ENCODE data around the gene CLASP2. TPM values are rescaled to one million over a fixed set of nuclear protein-coding genes. Genes with fewer than 3 reads are reported as not detected.
"Not testable (repeated sequence)": the region's sequence is repeated elsewhere in the genome, so short reads cannot be mapped to it uniquely, and the experiment has no call there.

The CLASP2 gene
- total and polyA plus RNA-seq, 3 experiments from 2014 or later = 13.7 to 53.8 (median 47.0) TPM

DNA sequence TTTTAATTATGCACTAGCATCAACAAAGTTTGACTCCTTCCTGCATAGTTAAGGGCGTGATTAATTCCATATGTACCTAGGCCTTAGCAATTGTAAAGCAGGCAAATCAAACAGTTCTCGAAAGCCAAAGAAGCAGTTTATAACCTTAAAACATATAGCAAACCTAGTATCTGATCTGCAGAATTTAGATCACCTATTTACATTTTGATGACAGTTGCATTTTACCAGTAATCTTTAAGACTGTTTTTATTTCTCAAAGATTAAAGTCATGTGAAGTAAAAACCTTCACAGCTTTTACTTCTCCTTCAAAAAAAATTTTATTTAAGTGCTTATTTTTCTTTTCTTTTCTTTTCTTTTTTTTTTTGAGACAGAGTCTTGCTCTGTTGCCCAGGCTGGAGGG is 257.0 kb downstream of the CLASP2 start:
- no peak for DNase-seq
- ChIA-PET POLR2A (no interaction called here), CTCF (no interaction called here)
- H3K9me3 Mint-ChIP-seq = peaks cover 17 to 38% (median 33%) of the 10 kb centered on the region in 5 donors
- H3K27me3 ChIP-seq (ENCODE audit: insufficient read depth, low read length, poor library complexity, severe bottlenecking) = no peaks in the 10 kb centered on the region
- no peak overlapping the region for H3K4me3 ChIP-seq (ENCODE audit: low read length)
- H3K27ac ChIP-seq (ENCODE audit: low read depth, low read length) = no peak overlapping the region
- H3K4me3 Mint-ChIP-seq = no peak overlapping the region
- no peaks in the 10 kb centered on the region for H3K27me3 Mint-ChIP-seq
- no peaks in the 10 kb centered on the region for H3K4me1 ChIP-seq (ENCODE audit: insufficient read depth, low read length)
- no peaks in the 10 kb centered on the region for H3K4me1 Mint-ChIP-seq
- no peaks in the 10 kb centered on the region for H3K36me3 ChIP-seq (ENCODE audit: insufficient read depth, low read length)
- H3K9me3 ChIP-seq (ENCODE audit: low read length) = no peaks in the 10 kb centered on the region
- peaks cover 5 to 52% (median 15%) of the 10 kb centered on the region in 3 donors for H3K36me3 Mint-ChIP-seq
- no peak overlapping the region for H3K27ac Mint-ChIP-seq

DNA sequence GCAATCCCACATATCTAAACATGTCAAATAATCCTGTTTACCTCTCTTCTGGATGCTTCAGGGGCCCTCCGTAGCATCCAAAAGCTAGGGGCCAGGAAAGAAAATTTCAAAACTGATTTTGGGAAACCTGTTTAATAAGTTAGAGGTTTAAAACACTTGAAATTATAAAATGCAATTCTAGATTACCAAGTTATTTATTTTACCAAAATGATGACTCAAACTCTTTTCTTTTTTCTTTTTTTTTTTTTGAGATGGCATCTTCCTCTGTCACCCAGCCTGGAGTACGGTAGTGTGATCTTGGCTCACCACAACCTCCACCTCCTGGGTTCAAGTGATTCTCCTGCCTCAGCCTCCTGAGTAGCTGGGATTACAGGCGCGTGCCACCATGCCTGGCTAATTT is 258.5 kb downstream of the CLASP2 start:
- H3K36me3 ChIP-seq (ENCODE audit: insufficient read depth, low read length); H3K4me3 Mint-ChIP-seq; H3K27ac ChIP-seq (ENCODE audit: low read depth, low read length); CTCF ChIA-PET; H3K4me3 ChIP-seq (ENCODE audit: low read length); H3K27me3 ChIP-seq (ENCODE audit: insufficient read depth, low read length, poor library complexity, severe bottlenecking); H3K4me1 Mint-ChIP-seq; H3K9me3 ChIP-seq (ENCODE audit: low read length); H3K27me3 Mint-ChIP-seq; POLR2A ChIA-PET; H3K4me1 ChIP-seq (ENCODE audit: insufficient read depth, low read length); H3K27ac Mint-ChIP-seq; DNase-seq: not testable (repeated sequence)
- Mint-ChIP-seq H3K9me3 (peaks cover 17 to 40% (median 33%) of the 10 kb centered on the region in 5 donors), H3K36me3 (peaks cover 5 to 47% (median 15%) of the 10 kb centered on the region in 3 donors)

DNA sequence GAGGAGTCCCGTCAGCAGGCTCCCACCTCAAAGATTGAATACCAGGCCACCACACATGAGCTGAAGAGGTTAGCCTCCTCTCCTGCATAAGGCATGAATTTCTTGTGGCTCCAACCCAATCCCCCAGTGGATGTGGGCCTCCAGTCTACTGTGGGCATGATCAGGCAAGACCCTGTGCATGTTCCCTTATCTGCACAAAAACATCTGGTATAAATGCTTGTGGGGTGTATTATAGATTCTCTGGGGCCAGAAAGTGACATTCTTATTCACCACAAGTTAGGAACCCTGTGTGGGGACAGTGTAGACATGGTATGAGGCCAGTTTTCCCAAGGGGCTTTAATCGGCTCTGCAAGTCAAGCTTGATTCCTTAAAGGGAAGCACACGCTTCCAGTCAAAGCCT is 259.6 kb downstream of the CLASP2 start:
- Histone ChIP-seq H3K36me3 (ENCODE audit: insufficient read depth, low read length) (no peaks in the 10 kb centered on the region), H3K27ac (ENCODE audit: low read depth, low read length) (no peak overlapping the region), H3K4me3 (ENCODE audit: low read length) (no peak overlapping the region), H3K27me3 (ENCODE audit: insufficient read depth, low read length, poor library complexity, severe bottlenecking) (no peaks in the 10 kb centered on the region), H3K9me3 (ENCODE audit: low read length) (no peaks in the 10 kb centered on the region), H3K4me1 (ENCODE audit: insufficient read depth, low read length) (no peaks in the 10 kb centered on the region)
- H3K36me3 Mint-ChIP-seq = peaks cover 6 to 45% (median 16%) of the 10 kb centered on the region in 3 donors
- H3K27ac Mint-ChIP-seq = no peak overlapping the region
- ChIA-PET POLR2A (no interaction called here), CTCF (interaction anchor here (0.6 kb wide), 1 partner anchor 282 kb away, joined by 4 read pairs; no protein-coding TSS in a partner anchor)
- H3K27me3 Mint-ChIP-seq = no peaks in the 10 kb centered on the region
- H3K4me1 Mint-ChIP-seq = no peaks in the 10 kb centered on the region
- H3K9me3 Mint-ChIP-seq = peaks cover 21 to 42% (median 34%) of the 10 kb centered on the region in 5 donors
- H3K4me3 Mint-ChIP-seq = no peak overlapping the region
- no peak for DNase-seq

- POLR2A ChIA-PET = no interaction called here
- Histone ChIP-seq H3K4me1 (ENCODE audit: insufficient read depth, low read length) (no peaks in the 10 kb centered on the region), H3K9me3 (ENCODE audit: low read length) (no peaks in the 10 kb centered on the region), H3K27ac (ENCODE audit: low read depth, low read length) (no peak overlapping the region), H3K36me3 (ENCODE audit: insufficient read depth, low read length) (no peaks in the 10 kb centered on the region), H3K27me3 (ENCODE audit: insufficient read depth, low read length, poor library complexity, severe bottlenecking) (no peaks in the 10 kb centered on the region), H3K4me3 (ENCODE audit: low read length) (no peak overlapping the region)
- no peak overlapping the region for H3K4me3 Mint-ChIP-seq
- H3K4me1 Mint-ChIP-seq = no peaks in the 10 kb centered on the region
- peaks cover 21 to 39% (median 28%) of the 10 kb centered on the region in 5 donors for H3K9me3 Mint-ChIP-seq
- peaks cover 5 to 39% (median 13%) of the 10 kb centered on the region in 3 donors for H3K36me3 Mint-ChIP-seq
- CTCF ChIA-PET = no interaction called here
- no peak for DNase-seq
- H3K27me3 Mint-ChIP-seq = peaks cover 0 to 3% of the 10 kb centered on the region in 2 donors
- no peak overlapping the region for H3K27ac Mint-ChIP-seq
Observed at GRCh38 chr3:33456756-33457155, 261.3 kb downstream of the CLASP2 start.

GRCh38 chr3:33453331-33453761 is 264.7 kb downstream of the CLASP2 start:
- H3K36me3 Mint-ChIP-seq = peaks cover 1 to 21% (median 3%) of the 10 kb centered on the region in 3 donors
- ChIA-PET POLR2A (no interaction called here), CTCF (no interaction called here)
- Histone ChIP-seq H3K36me3 (ENCODE audit: insufficient read depth, low read length) (no peaks in the 10 kb centered on the region), H3K9me3 (ENCODE audit: low read length) (no peaks in the 10 kb centered on the region), H3K27me3 (ENCODE audit: insufficient read depth, low read length, poor library complexity, severe bottlenecking) (no peaks in the 10 kb centered on the region), H3K4me3 (ENCODE audit: low read length) (no peak overlapping the region), H3K4me1 (ENCODE audit: insufficient read depth, low read length) (no peaks in the 10 kb centered on the region), H3K27ac (ENCODE audit: low read depth, low read length) (no peak overlapping the region)
- H3K9me3 Mint-ChIP-seq = peaks cover 4 to 18% (median 10%) of the 10 kb centered on the region in 5 donors
- H3K27me3 Mint-ChIP-seq = peaks cover 0 to 8% of the 10 kb centered on the region in 2 donors
- no peaks in the 10 kb centered on the region for H3K4me1 Mint-ChIP-seq
- DNase-seq = no peak
- no peak overlapping the region for H3K4me3 Mint-ChIP-seq
- H3K27ac Mint-ChIP-seq = no peak overlapping the region

GRCh38 chr3:33451994-33452393 is 266.1 kb downstream of the CLASP2 start:
- CTCF ChIA-PET = not testable (repeated sequence)

GRCh38 chr3:33447958-33448357 is 270.1 kb downstream of the CLASP2 start:
- CTCF ChIA-PET = no interaction called here

More at GRCh38 chr3:33451994-33452393, 266.1 kb downstream of the CLASP2 start:
- H3K9me3 ChIP-seq (ENCODE audit: low read length); H3K27ac Mint-ChIP-seq; H3K4me1 ChIP-seq (ENCODE audit: insufficient read depth, low read length); H3K4me3 Mint-ChIP-seq; H3K36me3 ChIP-seq (ENCODE audit: insufficient read depth, low read length); DNase-seq; H3K27ac ChIP-seq (ENCODE audit: low read depth, low read length); H3K27me3 Mint-ChIP-seq; H3K27me3 ChIP-seq (ENCODE audit: insufficient read depth, low read length, poor library complexity, severe bottlenecking); H3K4me3 ChIP-seq (ENCODE audit: low read length); POLR2A ChIA-PET: not testable (repeated sequence)
- Mint-ChIP-seq H3K4me1 (peaks cover 4 to 12% (median 9%) of the 10 kb centered on the region in 3 donors), H3K9me3 (peaks cover 0 to 11% (median 4%) of the 10 kb centered on the region in 5 donors), H3K36me3 (peaks cover 1 to 14% (median 3%) of the 10 kb centered on the region in 3 donors)

DNA sequence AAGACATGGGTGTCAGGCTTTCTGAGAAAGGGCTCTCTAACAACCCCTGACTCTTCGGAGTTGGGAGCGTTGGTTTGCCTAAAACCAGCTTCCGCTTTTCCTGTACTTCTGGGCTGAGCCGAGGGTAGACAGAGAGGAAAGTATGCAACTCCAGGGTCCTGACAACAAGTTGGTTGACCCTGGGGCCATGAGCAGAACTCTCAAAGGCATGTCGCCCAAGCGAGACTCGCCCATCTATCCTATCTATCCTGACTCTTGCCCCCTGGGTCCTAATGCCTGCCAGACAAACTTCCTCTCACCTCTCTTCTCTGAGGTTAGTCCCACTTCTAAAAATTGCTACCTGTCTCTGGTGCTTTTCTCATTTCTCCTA is 270.8 kb downstream of the CLASP2 start:
- H3K36me3 ChIP-seq (ENCODE audit: insufficient read depth, low read length); CTCF ChIA-PET; POLR2A ChIA-PET; H3K9me3 Mint-ChIP-seq; DNase-seq; H3K27me3 ChIP-seq (ENCODE audit: insufficient read depth, low read length, poor library complexity, severe bottlenecking); H3K36me3 Mint-ChIP-seq; H3K4me1 ChIP-seq (ENCODE audit: insufficient read depth, low read length); H3K27ac ChIP-seq (ENCODE audit: low read depth, low read length); H3K9me3 ChIP-seq (ENCODE audit: low read length); H3K4me3 ChIP-seq (ENCODE audit: low read length): not testable (repeated sequence)
- Mint-ChIP-seq H3K27me3 (peaks cover 0 to 10% of the 10 kb centered on the region in 2 donors), H3K27ac (peak overlapping the region in 5 of 8 donors; percentile 6 to 82 (median 29)), H3K4me3 (peak overlapping the region; percentile 65 to 87 (median 82)), H3K4me1 (peaks cover 10 to 22% (median 16%) of the 10 kb centered on the region in 3 donors)

More at GRCh38 chr3:33447958-33448357, 270.1 kb downstream of the CLASP2 start:
- no peak for DNase-seq
- Mint-ChIP-seq H3K4me3 (peak overlapping the region in 1 of 7 donors; percentile 84), H3K27ac (no peak overlapping the region), H3K4me1 (peaks cover 10 to 19% (median 16%) of the 10 kb centered on the region in 3 donors), H3K36me3 (no peaks in the 10 kb centered on the region), H3K27me3 (peaks cover 0 to 9% of the 10 kb centered on the region in 2 donors), H3K9me3 (peaks cover 0 to 5% (median 0%) of the 10 kb centered on the region in 5 donors)
- Histone ChIP-seq H3K27ac (ENCODE audit: low read depth, low read length) (no peak overlapping the region), H3K4me1 (ENCODE audit: insufficient read depth, low read length) (no peaks in the 10 kb centered on the region), H3K4me3 (ENCODE audit: low read length) (no peak overlapping the region), H3K36me3 (ENCODE audit: insufficient read depth, low read length) (no peaks in the 10 kb centered on the region), H3K9me3 (ENCODE audit: low read length) (no peaks in the 10 kb centered on the region), H3K27me3 (ENCODE audit: insufficient read depth, low read length, poor library complexity, severe bottlenecking) (no peaks in the 10 kb centered on the region)
- POLR2A ChIA-PET = no interaction called here
